HG02763 (cell line): Measurements from ENCODE around the gene PLPP4.

Experiments
- ATAC-seq: cut with Tn5 transposase; IDR thresholded peaks from one replicate; pipeline ENCODE4 v1.9.1; 2021; ENCODE audit warnings: mild to moderate bottlenecking, moderate library complexity; ENCODE audit not compliant: unreplicated experiment

PLPP4 gene

DNA sequence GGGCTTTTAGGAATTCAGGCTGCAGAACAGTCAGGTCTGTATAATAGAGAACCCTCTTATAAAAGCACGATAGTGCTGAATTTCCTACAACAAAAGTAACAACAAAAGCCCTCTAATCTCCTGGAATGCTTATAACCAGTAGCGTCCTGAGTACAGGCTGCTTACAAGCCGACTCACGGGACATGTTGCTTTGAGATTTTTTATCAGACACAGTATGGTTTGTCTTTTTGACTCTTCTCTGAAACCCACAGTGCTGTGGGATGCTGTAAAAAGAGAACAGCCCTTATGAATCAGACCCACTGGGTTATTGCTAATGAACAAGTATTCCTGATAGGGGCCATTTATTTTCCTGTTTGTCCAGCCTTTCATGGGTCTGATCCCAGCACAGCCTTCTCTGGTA is 59.4 kb downstream of the PLPP4 start:
- no peak for ATAC-seq

DNA sequence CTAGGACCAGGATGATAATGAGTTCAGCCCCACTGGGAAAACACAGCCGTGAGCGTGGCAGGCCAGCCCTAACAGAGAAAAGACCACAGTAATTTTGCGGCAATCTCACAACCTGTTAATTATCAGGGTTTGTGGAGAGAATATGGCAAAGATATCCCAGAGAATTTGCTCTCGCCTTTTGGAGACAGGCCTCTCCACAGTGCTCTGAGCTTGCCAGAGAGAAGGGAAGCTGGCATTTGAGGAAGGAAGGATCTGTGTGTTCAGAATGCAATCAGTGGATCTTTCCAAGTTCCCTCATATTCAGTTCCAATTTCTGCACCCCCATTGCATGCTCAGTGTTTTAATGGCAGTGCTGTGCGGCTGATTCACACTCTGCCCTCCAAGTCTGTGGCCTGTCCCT is 60.2 kb downstream of the PLPP4 start:
- no peak for ATAC-seq

DNA sequence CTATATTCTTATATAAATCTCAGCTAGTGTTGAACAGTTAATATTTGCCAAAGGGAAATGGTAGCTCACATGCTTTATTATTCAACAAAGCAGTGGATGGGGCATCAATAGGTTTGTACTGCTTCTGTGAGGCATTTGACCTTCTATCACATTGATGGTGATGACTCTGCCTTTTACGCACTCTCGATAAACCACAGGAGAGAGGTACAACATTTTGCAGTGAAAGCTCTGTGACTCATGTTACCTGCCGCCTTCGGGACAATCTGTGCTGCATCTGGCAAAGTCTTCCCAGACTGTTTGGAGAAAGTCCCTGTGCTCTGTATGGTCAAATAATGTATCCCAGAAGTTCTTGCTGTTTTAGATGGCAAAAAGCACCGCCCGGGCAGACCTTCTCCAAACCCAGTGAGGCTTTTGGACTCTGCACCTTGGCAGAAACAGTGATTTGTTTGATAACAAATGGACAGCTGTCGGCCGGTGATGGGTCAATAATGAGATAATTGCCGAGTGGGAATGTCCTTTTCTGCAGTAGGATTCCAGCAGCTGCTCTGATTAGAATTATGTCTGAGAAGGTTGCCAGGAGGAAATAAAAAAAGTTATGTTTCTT is 61.0 kb downstream of the PLPP4 start:
- ATAC-seq, result no peak

DNA sequence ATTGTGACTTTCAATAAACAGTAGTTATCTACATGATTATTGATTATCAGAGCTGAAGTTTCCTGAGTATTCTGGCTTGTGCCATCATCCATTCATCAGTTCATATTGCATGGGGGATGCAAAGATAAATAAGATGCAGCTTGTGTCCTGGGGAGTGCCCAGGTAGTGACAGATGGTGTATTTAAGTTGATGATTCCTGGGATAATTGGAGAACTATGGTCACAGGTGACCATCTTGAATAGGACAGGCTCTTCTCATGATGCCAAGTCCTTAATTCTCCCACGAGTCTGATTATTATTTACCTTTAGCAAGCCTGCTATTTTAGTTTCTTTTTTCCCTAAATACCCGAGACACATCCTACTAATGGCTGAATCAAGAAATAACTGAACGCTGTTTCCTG is 64.9 kb downstream of the PLPP4 start:
- ATAC-seq, result no peak

DNA sequence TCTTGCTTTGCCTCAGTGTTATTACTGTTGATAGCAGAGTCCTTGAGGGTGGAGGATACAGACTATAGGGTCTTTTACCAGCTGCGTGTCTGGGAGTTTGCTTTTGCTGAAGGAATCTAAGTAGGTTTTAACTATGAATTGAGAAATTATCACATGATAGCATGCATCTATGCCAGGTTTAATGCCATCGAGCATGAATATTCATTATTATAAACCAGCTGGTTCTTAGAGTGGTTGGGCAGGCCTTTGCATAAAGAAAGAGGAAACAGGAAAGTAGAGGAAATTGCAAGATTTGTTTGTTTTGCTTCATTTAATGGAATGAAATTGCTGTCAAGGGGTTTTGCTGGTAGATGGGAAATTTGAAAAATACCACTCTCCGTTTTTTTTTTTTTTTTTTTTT is 70.7 kb downstream of the PLPP4 start:
- ATAC-seq, result no peak

DNA sequence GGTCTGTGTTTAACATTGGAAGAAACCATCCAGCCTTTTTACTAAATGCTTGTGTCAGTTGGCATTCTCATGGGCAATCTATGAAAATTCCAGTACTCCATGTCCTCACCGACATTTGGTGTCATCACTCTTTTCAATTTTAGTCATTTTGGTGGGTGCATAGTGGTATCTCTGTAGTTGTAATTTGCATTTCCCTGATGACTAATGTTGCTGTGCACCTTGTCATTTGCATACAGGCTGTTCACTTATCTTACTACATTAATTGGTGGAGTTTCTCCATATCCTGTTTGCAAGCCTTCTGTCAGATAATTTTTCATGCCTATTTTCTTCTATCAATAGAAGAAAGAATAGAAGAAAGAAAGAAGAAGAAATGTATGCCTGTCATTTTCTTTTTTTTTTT is 73.7 kb downstream of the PLPP4 start:
- ATAC-seq, result no peak

DNA sequence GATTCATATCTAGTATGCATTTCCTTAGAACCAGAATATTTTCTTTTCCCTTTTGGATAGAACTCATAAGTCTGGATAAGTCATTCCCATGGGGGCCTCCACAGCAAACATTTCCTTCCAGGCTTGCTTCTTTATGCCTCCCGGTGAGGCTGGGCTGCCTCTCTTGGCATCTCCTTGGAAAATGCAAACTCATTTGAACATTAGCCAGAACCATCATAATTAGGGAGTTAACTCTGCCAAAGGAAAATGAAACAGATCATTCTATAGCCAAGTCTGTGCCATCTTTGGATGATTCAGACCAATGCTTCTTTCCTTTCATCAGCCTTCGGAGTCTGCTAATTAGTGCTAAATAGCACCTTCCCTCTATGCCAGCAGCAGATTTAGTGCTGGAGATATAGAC is 81.1 kb downstream of the PLPP4 start:
- ATAC-seq, result no peak

DNA sequence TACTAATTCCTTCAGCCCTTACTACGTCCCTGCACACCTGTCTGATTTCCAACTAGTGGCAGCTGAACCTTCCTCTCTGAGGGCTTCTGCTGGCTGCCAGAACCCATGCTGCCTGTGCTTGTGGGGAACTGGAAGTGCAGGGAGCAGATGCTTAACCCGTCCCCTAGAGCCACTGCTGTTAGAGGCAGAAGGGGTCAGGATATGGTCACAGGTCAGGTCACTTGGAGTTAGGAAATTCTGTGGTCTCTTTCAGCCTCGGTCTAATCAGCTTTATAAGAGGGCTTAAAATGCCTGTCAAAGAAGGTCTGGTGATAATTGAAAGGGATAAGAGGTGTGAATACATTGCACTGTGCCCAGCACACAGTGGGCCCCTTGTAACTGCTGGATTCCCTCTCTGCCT is 82.0 kb downstream of the PLPP4 start:
- ATAC-seq, result no peak

DNA sequence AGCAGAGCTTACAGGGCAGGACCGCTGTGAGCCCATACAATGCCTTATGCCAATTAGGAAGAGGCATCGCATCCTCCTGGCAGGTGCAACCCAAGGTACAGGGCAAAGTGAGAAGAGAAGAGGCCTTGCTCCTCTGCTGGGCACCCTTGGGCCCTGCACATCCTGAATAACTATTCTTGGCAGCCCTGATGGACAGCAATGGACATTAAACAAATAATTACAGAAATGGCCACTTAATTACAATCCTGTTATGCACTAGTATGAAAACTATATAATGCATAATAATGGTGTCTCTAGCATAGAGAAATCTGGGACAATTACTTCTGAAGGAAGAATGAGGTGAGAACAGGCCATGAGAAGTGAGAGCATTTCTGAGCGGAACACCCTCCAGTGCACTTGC is 83.5 kb downstream of the PLPP4 start:
- ATAC-seq, result no peak

DNA sequence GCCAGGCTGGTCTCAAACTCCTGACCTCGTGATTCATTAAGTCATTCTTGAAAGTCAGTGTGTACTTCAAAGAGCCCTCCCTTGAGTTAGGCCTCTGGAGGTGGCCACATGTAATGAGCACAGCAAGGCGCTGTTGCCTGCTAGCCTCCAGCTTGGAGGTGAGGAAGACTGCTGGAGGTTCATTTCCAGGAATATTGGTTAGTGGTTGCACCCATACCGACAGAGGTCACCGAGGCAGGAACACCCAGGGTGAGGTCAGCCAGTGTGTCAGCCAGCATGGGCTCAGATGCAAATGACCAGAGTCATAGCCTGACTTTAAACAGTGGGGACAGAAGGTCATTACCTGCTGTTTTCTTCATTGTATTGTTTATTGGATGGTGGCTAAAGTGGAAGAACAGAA is 85.0 kb downstream of the PLPP4 start:
- ATAC-seq, result no peak

DNA sequence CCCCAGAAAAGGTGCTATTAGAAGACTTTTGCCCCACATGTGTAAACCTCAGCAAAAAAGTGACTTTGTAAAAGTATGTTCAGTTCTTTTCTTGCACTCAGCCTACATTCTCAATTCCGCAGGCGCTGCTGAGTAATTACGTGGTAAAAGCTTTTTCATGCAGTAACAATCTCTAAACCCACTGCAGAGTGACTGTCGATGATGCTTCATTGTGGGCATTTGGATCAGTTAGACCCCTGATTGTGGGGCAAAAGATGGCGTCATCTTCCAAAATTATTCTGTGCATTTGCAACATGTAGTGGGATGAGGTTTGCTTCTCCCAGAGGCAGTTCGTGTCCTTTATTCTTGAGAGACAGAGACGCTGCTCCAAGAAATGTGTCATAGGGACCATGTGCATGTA is 85.6 kb downstream of the PLPP4 start:
- ATAC-seq, result no peak

DNA sequence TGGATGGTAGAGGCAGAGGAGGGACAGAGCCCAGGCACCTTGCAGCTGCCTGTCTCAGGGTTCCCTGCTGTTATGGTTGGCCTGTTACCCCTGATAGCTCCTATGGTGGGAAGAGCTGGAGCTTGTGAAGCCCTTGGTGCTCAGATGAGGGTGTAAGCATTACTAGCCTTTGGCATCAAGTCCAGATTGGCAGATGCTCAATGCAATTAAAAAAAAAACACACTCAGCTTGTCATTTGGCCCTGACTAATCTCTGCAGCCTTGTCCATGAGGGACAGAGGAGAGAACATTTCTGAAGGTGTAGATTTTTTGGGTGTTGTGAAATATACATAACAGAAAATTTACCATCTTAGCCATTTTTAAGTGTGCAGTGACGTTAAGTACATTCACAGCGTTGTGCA is 86.3 kb downstream of the PLPP4 start:
- no peak for ATAC-seq

DNA sequence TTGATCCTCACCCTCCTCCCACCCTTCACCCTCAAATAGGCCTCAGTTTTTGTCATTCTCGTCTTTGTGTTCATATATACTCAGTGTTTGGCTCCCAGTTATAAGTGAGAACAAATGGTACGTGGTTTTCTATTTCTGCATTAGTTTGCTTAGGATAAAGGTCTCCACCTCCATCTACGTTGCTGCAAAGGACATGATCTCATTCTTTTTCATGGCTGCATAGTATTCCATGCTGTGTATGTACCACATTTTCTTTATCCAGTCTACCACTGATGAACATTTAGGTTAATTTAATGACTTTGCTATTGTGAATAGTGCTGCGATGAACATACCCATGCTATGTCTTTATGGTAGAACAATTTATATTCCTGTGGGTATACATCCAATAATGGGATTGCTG is 91.2 kb downstream of the PLPP4 start:
- no peak for ATAC-seq

DNA sequence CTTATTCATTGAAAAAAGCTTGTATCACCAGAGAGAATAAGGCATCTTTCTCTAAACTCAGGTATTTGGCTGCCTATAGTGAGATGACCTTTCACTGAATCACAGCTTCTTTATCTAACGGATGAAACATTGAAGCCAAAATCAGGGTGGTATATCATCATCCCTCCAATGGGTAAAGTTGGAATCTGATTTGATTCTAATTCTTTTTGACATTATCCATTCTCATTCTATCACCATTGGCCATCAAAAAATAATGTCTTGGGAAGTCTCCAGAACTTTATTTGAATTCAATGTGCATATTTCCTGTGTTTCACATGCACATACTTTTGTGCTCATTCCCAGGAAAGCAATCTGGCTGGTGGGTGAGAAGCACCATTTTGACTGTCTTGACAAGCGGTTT is 95.2 kb downstream of the PLPP4 start:
- ATAC-seq, result no peak

DNA sequence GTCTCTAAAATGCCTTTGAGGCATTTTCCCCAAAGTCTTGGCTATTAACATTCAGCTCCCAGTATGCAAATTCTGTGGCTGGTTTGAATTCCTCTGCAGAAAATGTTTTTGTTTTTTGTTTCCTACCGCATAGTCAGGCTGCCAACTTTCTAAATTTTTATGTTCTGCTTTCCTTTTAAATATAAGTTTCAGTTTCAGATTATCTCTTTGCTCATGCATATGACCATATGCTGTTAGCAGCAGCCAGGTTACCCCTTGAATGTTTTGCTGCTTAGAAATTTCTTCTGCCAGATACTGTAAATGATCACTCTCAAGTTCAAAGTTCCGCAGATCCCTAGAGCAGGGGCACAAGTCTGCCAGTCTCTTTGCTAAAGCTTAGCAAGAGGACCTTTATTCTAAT is 96.9 kb downstream of the PLPP4 start:
- no peak for ATAC-seq

DNA sequence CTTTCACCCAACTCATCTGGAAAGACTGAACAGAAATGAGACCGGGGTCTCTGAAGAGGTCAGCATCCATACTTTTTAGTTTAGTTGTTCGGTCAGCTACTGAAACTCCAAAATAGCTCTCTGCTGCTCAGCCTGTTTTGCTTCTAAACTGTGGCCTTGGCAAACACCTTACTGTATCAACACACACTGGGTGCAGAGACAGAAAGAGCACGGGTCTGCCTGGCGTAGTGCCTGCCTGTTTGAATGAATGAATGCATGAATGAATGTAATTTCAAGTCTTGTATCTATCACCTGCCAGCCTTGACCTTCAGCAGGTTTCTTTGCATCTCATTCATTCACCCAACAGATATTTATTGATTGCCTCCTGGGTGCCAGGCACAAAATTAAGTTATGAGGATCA is 98.4 kb downstream of the PLPP4 start:
- no peak for ATAC-seq

DNA sequence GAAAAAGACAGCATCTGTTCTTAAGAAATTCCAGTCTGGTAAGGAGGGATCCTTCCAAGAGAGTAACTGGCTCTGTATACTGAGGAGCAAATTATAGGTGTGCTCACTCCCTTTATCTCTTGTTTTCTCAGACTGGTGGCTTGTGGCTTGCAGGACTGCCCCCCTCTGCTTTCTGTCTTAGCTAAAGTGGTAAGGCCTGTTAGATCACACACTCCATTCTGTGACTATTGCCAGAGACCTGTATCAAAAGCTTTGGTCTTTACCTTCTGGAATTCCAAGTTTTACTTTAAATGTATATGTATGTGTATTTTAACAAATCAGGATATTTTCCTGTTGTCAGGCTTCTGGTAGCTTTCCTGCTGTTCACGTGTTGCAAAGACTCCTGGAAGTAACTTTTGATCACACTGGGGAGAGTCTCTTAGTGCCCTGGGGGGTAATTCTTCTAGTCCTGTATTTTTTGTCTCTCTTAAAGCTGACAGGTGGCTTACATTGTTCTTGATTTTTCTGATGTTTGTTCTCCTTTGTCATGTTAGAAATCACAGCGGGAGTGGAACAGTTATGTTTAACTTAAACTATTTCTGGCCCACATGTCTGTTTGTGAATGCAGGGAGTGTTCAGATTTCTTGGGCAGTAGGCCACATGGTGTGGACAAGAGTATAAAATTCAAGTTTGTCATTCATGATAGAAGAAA is 99.0 kb downstream of the PLPP4 start:
- no peak for ATAC-seq

DNA sequence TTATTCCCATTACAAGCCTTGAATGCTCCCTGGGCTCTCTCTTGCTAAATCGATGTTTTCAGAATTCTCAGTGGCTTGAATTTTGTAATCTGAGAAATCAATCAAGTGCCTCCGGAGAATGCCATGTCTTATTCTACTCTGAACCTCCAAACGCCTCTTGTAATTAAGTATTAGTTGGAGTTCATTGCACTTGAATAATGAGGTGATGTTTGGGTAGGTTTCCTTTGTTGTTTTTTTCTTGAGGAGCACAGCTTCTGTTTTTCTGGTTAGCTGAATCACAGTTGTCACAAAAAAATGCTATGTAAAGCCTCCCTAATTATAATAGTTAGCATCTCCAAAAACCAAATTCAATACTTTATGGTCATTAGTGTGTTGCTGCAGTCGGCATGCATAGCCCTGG is 100.3 kb downstream of the PLPP4 start:
- no peak for ATAC-seq

DNA sequence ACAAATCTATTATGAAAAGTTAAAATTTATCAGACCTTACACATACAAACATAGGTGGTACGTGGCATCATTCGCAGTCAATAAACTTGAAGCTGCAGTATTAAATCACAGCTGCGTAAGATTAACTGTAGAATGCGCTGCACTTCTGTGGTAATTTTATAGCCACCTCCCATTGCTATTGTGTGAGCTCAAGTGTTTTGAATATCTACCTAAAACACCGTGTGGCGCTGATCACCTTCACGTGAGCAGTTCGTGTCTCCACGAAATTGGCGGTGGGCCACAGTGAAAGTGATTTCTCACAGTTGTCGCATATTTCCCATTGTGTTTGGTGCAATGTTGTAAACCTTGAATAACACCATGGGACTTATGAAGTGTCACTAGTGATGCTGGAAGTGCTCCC is 102.8 kb downstream of the PLPP4 start:
- no peak for ATAC-seq

DNA sequence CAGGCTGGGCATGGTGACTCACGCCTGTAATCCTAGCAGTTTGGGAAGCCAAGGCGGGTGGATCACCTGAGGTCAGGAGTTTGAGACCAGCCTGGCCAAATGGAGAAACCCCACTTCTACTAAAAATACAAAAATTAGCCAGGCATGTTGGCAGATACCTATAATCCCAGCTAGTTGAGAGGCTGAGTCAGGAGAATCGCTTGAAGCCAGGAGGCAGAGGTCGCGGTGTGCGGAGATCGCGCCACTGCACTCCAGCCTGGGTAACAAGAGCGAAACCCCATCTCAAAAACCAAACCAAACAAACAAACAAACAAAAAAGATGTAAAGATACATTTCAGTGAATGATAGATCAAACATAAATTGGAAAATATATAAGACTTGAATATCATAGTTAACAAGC is 105.9 kb downstream of the PLPP4 start:
- ATAC-seq, result no peak

DNA sequence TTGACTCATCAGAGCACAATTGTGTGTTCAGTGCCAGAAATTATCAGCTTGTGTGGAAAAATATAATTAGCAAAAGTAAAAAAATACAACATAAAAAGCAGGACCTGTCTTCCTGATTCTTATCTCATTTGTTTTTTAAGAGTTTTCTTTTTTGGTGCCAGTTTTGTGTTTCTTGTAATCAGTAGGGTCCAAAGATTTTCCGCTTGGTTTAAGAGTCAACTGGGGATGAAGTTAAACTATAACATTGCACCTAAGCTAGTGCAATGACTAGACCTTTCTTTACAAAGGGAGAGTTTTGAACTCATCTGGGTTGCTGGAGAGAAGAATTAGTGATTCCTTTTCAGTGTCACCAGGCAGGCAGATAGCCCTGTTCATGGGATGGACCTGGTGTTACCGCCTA is 113.4 kb downstream of the PLPP4 start:
- no peak for ATAC-seq

DNA sequence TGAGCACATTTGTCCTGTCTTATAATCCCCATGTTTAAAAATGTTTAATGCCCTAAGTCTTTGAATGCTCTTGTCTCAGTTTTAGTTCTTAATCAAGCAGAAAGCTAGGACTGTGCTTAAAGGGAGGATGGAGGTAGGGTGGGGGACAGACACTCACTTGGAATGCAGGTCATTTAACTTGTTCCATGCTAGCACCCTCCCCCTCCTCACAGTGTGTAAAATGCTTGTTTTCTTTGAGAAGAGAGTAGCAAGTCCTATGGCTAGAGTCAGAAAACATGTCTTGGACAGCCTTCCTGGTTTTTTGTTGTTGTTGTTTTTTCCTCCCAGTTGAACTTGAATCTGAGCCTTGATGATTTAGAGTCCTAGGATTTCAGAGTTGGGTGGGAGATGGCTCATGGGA is 114.2 kb downstream of the PLPP4 start:
- ATAC-seq, result no peak

DNA sequence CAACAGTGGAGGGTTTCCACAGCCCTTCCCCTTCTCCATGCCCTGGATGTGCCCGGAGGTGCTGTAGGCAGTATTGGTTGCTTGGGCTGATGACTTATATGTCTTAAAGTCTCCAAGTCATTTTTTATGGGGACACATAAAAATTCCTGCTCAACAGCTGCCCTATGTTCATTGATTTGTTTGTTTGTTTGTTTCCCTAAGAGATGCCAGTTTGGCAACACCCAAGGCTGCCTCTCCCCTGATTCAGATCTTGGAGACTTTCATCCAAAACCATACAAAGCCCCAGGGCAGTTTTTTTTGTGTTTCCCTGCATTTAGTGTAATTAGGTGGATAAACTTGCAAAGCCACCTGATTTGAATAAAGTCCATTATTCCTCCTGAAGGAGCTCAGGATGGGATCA is 115.3 kb downstream of the PLPP4 start:
- ATAC-seq, result no peak
